Sigmoid colon (tissue), 4 donors: ENCODE data around the gene OASL.

Experiments used
- CTCF ChIP-seq, 4 experiments: fragments of 450-650 bp in 3 of 4; fragments of 200-600 bp in 1 of 4; IDR thresholded peaks; one replicate each; pipeline ENCODE4 v1.5.1; 2016 to 2019; ENCODE audit warnings: antibody characterized with exemption in 4 of 4, mild to moderate bottlenecking in 3 of 4, moderate library complexity in 2 of 4
- EP300 ChIP-seq, 4 donors: sonication (generic); formaldehyde crosslinking; IDR thresholded peaks; one replicate each; pipeline ENCODE4 v1.6.1; 2017; ENCODE audit warnings: antibody characterized with exemption in 4 of 4
- POLR2A ChIP-seq, 2 donors: fragments of 450-650 bp; IDR thresholded peaks; one replicate each; pipeline ENCODE4 v1.6.1; 2016; ENCODE audit warnings: antibody characterized with exemption in 2 of 2, mild to moderate bottlenecking in 2 of 2, moderate library complexity in 2 of 2

GRCh38 chr12:121080909-121081308 lies 41.9 kb upstream of the OASL start:
- TF ChIP-seq POLR2A (IDR thresholded peaks at IDR 0.05) (no peak), CTCF (IDR thresholded peaks at IDR 0.05) (no peak), EP300 (IDR thresholded peaks at IDR 0.05) (no peak)
